ENCODE measurements around the gene LCK.

Gene LCK

DNA sequence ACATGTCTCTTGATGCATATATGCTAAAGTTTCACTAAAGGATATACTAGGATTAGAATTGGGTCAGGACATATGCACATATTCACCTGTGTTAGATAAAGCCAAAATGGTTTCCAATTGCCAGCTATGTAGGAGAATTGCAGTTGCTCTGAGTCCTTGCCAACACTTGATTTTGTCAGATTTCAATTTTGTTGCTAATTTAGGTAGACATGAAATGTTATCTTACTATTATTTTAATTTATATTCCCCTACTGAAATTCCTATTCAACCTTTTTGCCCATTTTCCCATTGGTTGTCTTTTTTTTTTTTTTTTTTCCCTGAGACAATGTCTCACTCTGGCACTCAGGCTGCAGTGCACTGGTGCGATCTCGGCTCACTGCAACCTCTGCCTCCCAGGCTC lies 54.2 kb downstream of the LCK start:
- no peak overlapping the region for H3K4me3 ChIP-seq (ENCODE audit: control insufficient read depth, low read depth, low read length)
- TF ChIP-seq, protein P1, sequence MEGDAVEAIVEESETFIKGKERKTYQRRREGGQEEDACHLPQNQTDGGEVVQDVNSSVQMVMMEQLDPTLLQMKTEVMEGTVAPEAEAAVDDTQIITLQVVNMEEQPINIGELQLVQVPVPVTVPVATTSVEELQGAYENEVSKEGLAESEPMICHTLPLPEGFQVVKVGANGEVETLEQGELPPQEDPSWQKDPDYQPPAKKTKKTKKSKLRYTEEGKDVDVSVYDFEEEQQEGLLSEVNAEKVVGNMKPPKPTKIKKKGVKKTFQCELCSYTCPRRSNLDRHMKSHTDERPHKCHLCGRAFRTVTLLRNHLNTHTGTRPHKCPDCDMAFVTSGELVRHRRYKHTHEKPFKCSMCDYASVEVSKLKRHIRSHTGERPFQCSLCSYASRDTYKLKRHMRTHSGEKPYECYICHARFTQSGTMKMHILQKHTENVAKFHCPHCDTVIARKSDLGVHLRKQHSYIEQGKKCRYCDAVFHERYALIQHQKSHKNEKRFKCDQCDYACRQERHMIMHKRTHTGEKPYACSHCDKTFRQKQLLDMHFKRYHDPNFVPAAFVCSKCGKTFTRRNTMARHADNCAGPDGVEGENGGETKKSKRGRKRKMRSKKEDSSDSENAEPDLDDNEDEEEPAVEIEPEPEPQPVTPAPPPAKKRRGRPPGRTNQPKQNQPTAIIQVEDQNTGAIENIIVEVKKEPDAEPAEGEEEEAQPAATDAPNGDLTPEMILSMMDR (IDR thresholded peaks at IDR 0.05; ENCODE audit: control insufficient read depth, insufficient read depth, low read depth, low read length, missing control alignments), result no peak
- DNase-seq (ENCODE audit: low read depth), result no peak

DNA sequence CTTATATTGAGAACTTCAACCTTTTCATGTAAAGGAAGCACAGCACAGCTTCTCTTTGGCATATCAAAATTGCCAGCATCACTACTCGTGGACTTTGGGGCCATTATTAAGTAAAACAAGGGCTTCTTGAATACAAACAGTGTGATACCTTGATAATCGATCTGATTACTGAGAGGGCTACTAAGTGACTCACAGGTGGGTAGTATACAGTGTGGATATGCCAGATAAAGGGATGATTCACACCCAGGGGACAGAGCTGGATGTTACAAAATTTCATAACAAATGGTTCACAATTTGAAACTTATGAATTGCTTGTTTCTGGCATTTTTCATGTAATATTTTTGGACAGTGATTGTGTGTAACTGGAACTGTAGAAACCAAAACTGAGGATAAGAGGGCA lies 56.3 kb downstream of the LCK start:
- no peak overlapping the region for H3K4me3 ChIP-seq (ENCODE audit: control insufficient read depth, low read depth, low read length)
- TF ChIP-seq, protein P1 (IDR thresholded peaks at IDR 0.05; ENCODE audit: control insufficient read depth, insufficient read depth, low read depth, low read length, missing control alignments), result no peak
- no peak for DNase-seq (ENCODE audit: low read depth)

DNA sequence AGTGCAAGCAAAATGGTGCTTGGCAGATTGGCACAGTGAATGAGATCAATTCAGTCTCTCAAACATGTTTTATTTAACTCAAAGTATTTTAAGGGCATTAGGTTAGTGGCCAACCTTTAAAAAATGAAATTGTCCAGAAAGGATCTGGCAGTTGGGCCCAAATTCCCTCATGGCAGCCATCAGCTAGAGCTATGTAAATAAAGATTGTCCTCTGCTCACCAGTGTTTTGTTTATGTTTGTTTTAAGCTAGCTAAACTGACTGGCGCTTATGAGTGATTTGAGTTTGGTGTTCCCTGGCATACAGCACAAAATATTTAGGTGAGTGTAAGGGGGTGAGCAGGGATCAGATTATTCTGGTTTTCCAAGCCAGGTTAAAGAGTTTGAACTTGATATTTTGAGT lies 58.9 kb downstream of the LCK start:
- no peak overlapping the region for H3K4me3 ChIP-seq (ENCODE audit: control insufficient read depth, low read depth, low read length)
- TF ChIP-seq, protein P1 (IDR thresholded peaks at IDR 0.05; ENCODE audit: control insufficient read depth, insufficient read depth, low read depth, low read length, missing control alignments), result no peak
- DNase-seq (ENCODE audit: low read depth), result no peak

DNA sequence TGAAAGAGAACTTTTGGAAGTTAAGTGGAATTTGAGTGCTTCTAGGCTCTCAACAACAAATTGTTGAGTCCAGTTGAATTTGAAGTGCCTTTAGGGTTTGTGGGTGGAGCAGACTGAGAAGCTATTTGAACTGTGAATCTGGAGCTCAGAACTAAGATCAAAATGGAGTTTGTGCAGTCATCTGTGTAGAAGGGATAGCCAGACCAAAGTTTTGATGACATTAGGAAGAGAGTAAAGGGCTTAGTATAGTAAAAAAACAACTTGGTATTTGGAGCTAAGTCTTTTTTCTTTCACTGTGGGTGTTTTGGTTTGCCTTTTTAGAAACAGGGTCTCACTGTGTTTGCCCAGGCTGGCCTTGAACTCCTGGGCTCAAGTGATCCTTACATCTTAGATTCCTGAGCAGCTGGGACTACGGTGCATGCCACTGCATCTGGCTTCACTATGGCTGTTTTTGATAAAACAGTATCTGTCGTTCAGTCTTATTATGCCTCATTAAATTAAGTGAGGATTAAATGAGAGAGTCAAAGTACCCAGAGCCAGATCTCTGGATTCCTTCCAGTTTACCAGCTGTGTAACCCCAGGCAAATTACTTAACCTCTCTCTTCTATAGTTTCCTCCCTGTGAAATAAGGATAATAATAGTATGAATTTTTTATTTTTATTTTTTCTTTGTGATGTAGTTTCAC lies 60.8 kb downstream of the LCK start:
- TF ChIP-seq, protein P1 (IDR thresholded peaks at IDR 0.05; ENCODE audit: control insufficient read depth, insufficient read depth, low read depth, low read length, missing control alignments), result no peak
- H3K4me3 ChIP-seq (ENCODE audit: control insufficient read depth, low read depth, low read length), result no peak overlapping the region
- no peak for DNase-seq (ENCODE audit: low read depth)

DNA sequence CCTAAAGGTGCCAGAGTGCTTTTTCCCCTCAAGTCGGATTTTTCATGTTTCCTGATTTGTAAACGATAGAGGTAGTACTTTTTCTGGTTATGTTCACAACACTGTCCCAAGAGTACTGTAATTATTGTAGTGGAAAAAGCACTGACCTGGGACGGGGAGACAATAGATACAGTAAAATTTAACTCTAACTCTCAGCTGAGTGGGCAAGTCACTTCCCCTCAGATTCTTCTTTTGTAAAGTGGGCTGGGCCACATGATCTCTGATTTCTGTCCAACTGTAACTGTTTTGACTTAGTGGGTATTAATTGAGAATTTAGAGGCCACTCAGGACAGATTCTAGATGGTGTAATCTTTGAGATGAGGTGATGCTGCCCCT lies 65.8 kb downstream of the LCK start:
- H3K4me3 ChIP-seq (ENCODE audit: control insufficient read depth, low read depth, low read length), result no peak overlapping the region
- TF ChIP-seq, protein P1 (IDR thresholded peaks at IDR 0.05; ENCODE audit: control insufficient read depth, insufficient read depth, low read depth, low read length, missing control alignments), result no peak
- no peak for DNase-seq (ENCODE audit: low read depth)

DNA sequence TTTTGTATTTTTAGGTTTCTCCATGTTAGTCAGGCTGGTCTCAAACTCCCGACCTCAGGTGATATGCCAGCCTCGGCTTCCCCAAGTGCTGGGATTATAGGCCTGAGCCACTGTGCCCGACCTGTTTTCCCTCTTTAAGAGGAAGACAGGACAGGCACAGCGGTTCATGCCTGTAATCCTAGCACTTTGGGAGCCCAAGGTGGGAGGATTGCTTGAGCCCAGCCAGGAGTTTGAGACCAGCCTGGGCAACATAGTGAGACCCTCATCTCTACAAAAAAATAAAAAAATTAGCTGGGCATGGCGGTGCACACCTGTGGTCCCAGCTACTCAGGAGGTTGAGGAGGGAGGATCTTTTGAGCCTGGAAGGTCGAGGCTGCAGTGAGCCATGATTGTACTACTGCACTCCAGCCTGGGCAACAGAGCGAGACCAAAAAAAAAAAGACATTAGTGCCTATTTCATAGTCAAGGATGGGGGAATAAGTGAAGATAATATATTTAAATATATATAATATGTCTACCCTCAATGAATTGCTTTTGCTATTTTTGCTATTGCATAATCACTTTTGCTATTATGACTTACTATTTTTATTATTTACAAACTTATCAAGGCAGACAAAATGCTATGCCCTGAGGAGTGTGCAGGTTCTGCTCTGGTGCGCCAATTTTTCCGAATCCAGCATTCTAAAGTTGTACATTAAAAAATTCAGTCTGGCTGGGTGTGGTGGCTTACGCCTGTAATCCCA lies 67.2 kb downstream of the LCK start:
- no peak overlapping the region for H3K4me3 ChIP-seq (ENCODE audit: control insufficient read depth, low read depth, low read length)
- TF ChIP-seq, protein P1 (IDR thresholded peaks at IDR 0.05; ENCODE audit: control insufficient read depth, insufficient read depth, low read depth, low read length, missing control alignments), result no peak
- no peak for DNase-seq (ENCODE audit: low read depth)

Data from AG09309 (cell line).